ENCODE measurements around the gene PANK4.

The PANK4 gene

GRCh38 chr1:2497891-2498290 lies 28.5 kb downstream of the PANK4 start:
- no peak for DNase-seq (ENCODE audit: low spot score)

GRCh38 chr1:2496746-2497145 lies 29.6 kb downstream of the PANK4 start:
- no peak for DNase-seq (ENCODE audit: low spot score)

GRCh38 chr1:2496087-2496622 lies 30.2 kb downstream of the PANK4 start:
- DNase-seq (ENCODE audit: low spot score), result no peak

- DNase-seq (ENCODE audit: low spot score), result no peak
Observed at GRCh38 chr1:2495546-2495945, 30.9 kb downstream of the PANK4 start.

GRCh38 chr1:2495026-2495425 lies 31.4 kb downstream of the PANK4 start:
- DNase-seq (ENCODE audit: low spot score), result no peak

- no peak for DNase-seq (ENCODE audit: low spot score)
Observed at GRCh38 chr1:2494323-2494693, 32.1 kb downstream of the PANK4 start.

GRCh38 chr1:2493691-2494322 lies 32.6 kb downstream of the PANK4 start:
- DNase-seq (ENCODE audit: low spot score), result no peak

- no peak for DNase-seq (ENCODE audit: low spot score)
Observed at GRCh38 chr1:2493218-2493617, 33.2 kb downstream of the PANK4 start.

- no peak for DNase-seq (ENCODE audit: low spot score)
Observed at GRCh38 chr1:2492091-2492490, 34.3 kb downstream of the PANK4 start.

GRCh38 chr1:2489615-2490014 lies 36.8 kb downstream of the PANK4 start:
- no peak for DNase-seq (ENCODE audit: low spot score)

- no peak for DNase-seq (ENCODE audit: low spot score)
Observed at GRCh38 chr1:2488688-2489087, 37.7 kb downstream of the PANK4 start.

- no peak for DNase-seq (ENCODE audit: low spot score)
Observed at GRCh38 chr1:2486558-2486957, 39.8 kb downstream of the PANK4 start.

- no peak for DNase-seq (ENCODE audit: low spot score)
Observed at GRCh38 chr1:2486041-2486440, 40.4 kb downstream of the PANK4 start.

GRCh38 chr1:2483970-2484369 lies 42.4 kb downstream of the PANK4 start:
- no peak for DNase-seq (ENCODE audit: low spot score)

- DNase-seq (ENCODE audit: low spot score), result no peak
Observed at GRCh38 chr1:2483026-2483425, 43.4 kb downstream of the PANK4 start.

- DNase-seq (ENCODE audit: low spot score), result no peak
Observed at GRCh38 chr1:2482588-2482987, 43.8 kb downstream of the PANK4 start.

GRCh38 chr1:2481885-2482284 lies 44.5 kb downstream of the PANK4 start:
- no peak for DNase-seq (ENCODE audit: low spot score)

- no peak for DNase-seq (ENCODE audit: low spot score)
Observed at GRCh38 chr1:2480986-2481364, 45.4 kb downstream of the PANK4 start.

- no peak for DNase-seq (ENCODE audit: low spot score)
Observed at GRCh38 chr1:2480236-2480985, 46.0 kb downstream of the PANK4 start.

GRCh38 chr1:2479618-2480017 lies 46.8 kb downstream of the PANK4 start:
- no peak for DNase-seq (ENCODE audit: low spot score)

GRCh38 chr1:2479186-2479585 lies 47.2 kb downstream of the PANK4 start:
- no peak for DNase-seq (ENCODE audit: low spot score)

GRCh38 chr1:2477791-2478499 lies 48.5 kb downstream of the PANK4 start:
- DNase-seq (ENCODE audit: low spot score), result no peak

GRCh38 chr1:2477309-2477708 lies 49.1 kb downstream of the PANK4 start:
- no peak for DNase-seq (ENCODE audit: low spot score)
